H9 (cell line): ENCODE data around the gene RALGAPA2. TPM values are rescaled to one million over a fixed set of nuclear protein-coding genes. Genes with fewer than 3 reads are reported as not detected.

Source experiments
- DNase-seq: peaks from one replicate; pipeline ENCODE4 v3.0.0-alpha.2; 2017
- H2AFZ ChIP-seq: one replicate; pipeline ENCODE4 v1.6.1; 2013; ENCODE audit warnings: mild to moderate bottlenecking, low read length, control low read depth, moderate library complexity
- H2AK5ac ChIP-seq: 2 replicates; pipeline ENCODE4 v1.6.1; 2013; ENCODE audit warnings: low read length, control low read depth, mixed read lengths; ENCODE audit not compliant: insufficient read length
- H2BK120ac ChIP-seq: one replicate; pipeline ENCODE4 v1.6.1; 2013; ENCODE audit warnings: low read depth, mild to moderate bottlenecking, low read length, control low read depth, inconsistent platforms; ENCODE audit not compliant: poor library complexity, severe bottlenecking
- H2BK12ac ChIP-seq: 2 replicates; pipeline ENCODE4 v1.6.1; 2013; ENCODE audit warnings: low read length, control low read depth, mixed read lengths, low read depth; ENCODE audit not compliant: insufficient read length
- H2BK15ac ChIP-seq: 2 replicates; pipeline ENCODE4 v1.6.1; 2013; ENCODE audit warnings: low read depth, low read length, control low read depth
- H2BK20ac ChIP-seq: one replicate; pipeline ENCODE4 v1.6.1; 2013; ENCODE audit warnings: low read depth, mild to moderate bottlenecking, low read length, control low read depth, inconsistent platforms; ENCODE audit not compliant: poor library complexity, severe bottlenecking
- H2BK5ac ChIP-seq: 2 replicates; pipeline ENCODE4 v1.6.1; 2013; ENCODE audit warnings: low read length, control low read depth, mixed read lengths; ENCODE audit not compliant: insufficient read length
- H3K14ac ChIP-seq: 2 replicates; pipeline ENCODE4 v1.6.1; 2013; ENCODE audit warnings: low read length, control low read depth; ENCODE audit not compliant: insufficient read depth
- H3K18ac ChIP-seq: 2 replicates; pipeline ENCODE4 v1.6.1; 2013; ENCODE audit warnings: low read depth, mild to moderate bottlenecking, mixed read lengths, low read length, control low read depth; ENCODE audit not compliant: insufficient read length
- H3K23ac ChIP-seq: 2 replicates; pipeline ENCODE4 v1.6.1; 2013; ENCODE audit warnings: low read length, control low read depth, mixed read lengths, low read depth; ENCODE audit not compliant: insufficient read length
- H3K23me2 ChIP-seq: 2 replicates; pipeline ENCODE4 v1.6.1; 2013; ENCODE audit warnings: low read depth, mild to moderate bottlenecking, mixed read lengths, low read length, control low read depth; ENCODE audit not compliant: insufficient read length, poor library complexity, severe bottlenecking
- H3K27ac ChIP-seq: 2 replicates; pipeline ENCODE4 v1.5.1; 2013; ENCODE audit warnings: low read length, control low read depth, mixed read lengths, low read depth; ENCODE audit not compliant: insufficient read length
- H3K27me3 ChIP-seq: 2 replicates; pipeline ENCODE4 v1.6.1; 2013; ENCODE audit warnings: low read length, control low read depth, inconsistent platforms; ENCODE audit not compliant: insufficient read depth
- H3K4ac ChIP-seq: 2 replicates; pipeline ENCODE4 v1.6.1; 2013; ENCODE audit warnings: low read depth, mild to moderate bottlenecking, control low read depth, inconsistent platforms, low read length, moderate library complexity
- H3K4me1 ChIP-seq: 2 replicates; pipeline ENCODE4 v1.6.1; 2013; ENCODE audit warnings: low read length, control low read depth, inconsistent platforms; ENCODE audit not compliant: insufficient read depth
- H3K4me2 ChIP-seq: 2 replicates; pipeline ENCODE4 v1.6.1; 2013; ENCODE audit warnings: low read length, control low read depth, mixed read lengths; ENCODE audit not compliant: insufficient read length, insufficient read depth
- H3K56ac ChIP-seq: 2 replicates; pipeline ENCODE4 v1.6.1; 2013; ENCODE audit warnings: low read depth, mild to moderate bottlenecking, mixed read lengths, low read length, control low read depth; ENCODE audit not compliant: insufficient read length
- H3K79me1 ChIP-seq: 2 replicates; pipeline ENCODE4 v1.6.1; 2013; ENCODE audit warnings: low read depth, mild to moderate bottlenecking, moderate library complexity, low read length, control low read depth, inconsistent platforms; ENCODE audit not compliant: insufficient read depth, poor library complexity, severe bottlenecking
- H3K79me2 ChIP-seq: 2 replicates; pipeline ENCODE4 v1.6.1; 2013; ENCODE audit warnings: low read length, control low read depth, inconsistent platforms; ENCODE audit not compliant: insufficient read depth
- H3K9ac ChIP-seq: 2 replicates; pipeline ENCODE4 v1.6.1; 2013; ENCODE audit warnings: low read length, control low read depth, mixed read lengths; ENCODE audit not compliant: insufficient read length; ENCODE audit errors: extremely low read depth
- H3K9me3 ChIP-seq: one replicate; pipeline ENCODE4 v1.6.1; 2013; ENCODE audit warnings: low read depth, low read length, inconsistent platforms; ENCODE audit not compliant: control insufficient read depth
- H3T11ph ChIP-seq: one replicate; pipeline ENCODE4 v1.6.1; 2013; ENCODE audit warnings: mild to moderate bottlenecking, low read length, control low read depth, inconsistent platforms
- H4K20me1 ChIP-seq: one replicate; pipeline ENCODE4 v1.6.1; 2013; ENCODE audit not compliant: control insufficient read depth, insufficient read length, insufficient read depth
- H4K5ac ChIP-seq: 2 replicates; pipeline ENCODE4 v1.6.1; 2013; ENCODE audit warnings: low read depth, mild to moderate bottlenecking, mixed read lengths, low read length, control low read depth; ENCODE audit not compliant: insufficient read length
- H4K8ac ChIP-seq: replicated peaks from 2 replicates; pipeline ENCODE4 v1.6.1; 2013; ENCODE audit warnings: low read length, control low read depth, mixed read lengths, low read depth; ENCODE audit not compliant: insufficient read length
- H4K91ac ChIP-seq: 2 replicates; pipeline ENCODE4 v1.6.1; 2013; ENCODE audit warnings: low read depth, mild to moderate bottlenecking, moderate library complexity, mixed read lengths, low read length, control low read depth; ENCODE audit not compliant: insufficient read length
- H3K27ac Mint-ChIP-seq, 3 experiments: 2 replicates in 2 of 3; 3 replicates in 1 of 3; pipeline ENCODE4 v1.8.0; 2020 to 2021; ENCODE audit warnings: mixed read lengths in 3 of 3, mild to moderate bottlenecking in 1 of 3, moderate library complexity in 1 of 3
- H3K27me3 Mint-ChIP-seq: 2 replicates; pipeline ENCODE4 v1.8.0; 2021; ENCODE audit warnings: low read depth, mild to moderate bottlenecking, moderate library complexity, mixed read lengths
- H3K36me3 Mint-ChIP-seq, 3 experiments: 2 replicates in 2 of 3; 3 replicates in 1 of 3; pipeline ENCODE4 v1.8.0; 2020 to 2021; ENCODE audit warnings: low read depth in 3 of 3, mixed read lengths in 3 of 3; ENCODE audit not compliant: insufficient read depth in 1 of 3
- H3K4me1 Mint-ChIP-seq, 2 experiments: 2 replicates each; pipeline ENCODE4 v1.8.0; 2020; ENCODE audit warnings: mixed read lengths in 2 of 2
- H3K4me3 Mint-ChIP-seq, 2 experiments: 2 replicates in 1 of 2; 3 replicates in 1 of 2; pipeline ENCODE4 v1.8.0; 2020 to 2021; ENCODE audit warnings: mild to moderate bottlenecking in 2 of 2, mixed read lengths in 2 of 2, moderate library complexity in 1 of 2
- H3K9me3 Mint-ChIP-seq, 2 experiments: 2 replicates in 1 of 2; 3 replicates in 1 of 2; pipeline ENCODE4 v1.8.0; 2020; ENCODE audit warnings: mild to moderate bottlenecking in 2 of 2, mixed read lengths in 2 of 2, moderate library complexity in 1 of 2
- WGBS: extraction: QIAGEN DNeasy Blood & Tissue Kit; methylation state at CpG from one replicate; pipeline ENCODE4 v1.1.7; 2013; ENCODE audit warnings: missing lambda C conversion rate, low lambda C conversion rate, mixed read lengths; ENCODE audit not compliant: insufficient read length; ENCODE audit errors: extremely low coverage; 5-methylcytosine and 5-hydroxymethylcytosine counted together
- total RNA-seq: library from RNA; stranded (reverse); gene quantifications from 2 replicates; pipeline ENCODE4 v1.2.1, GENCODE V29; 2021
- TF ChIP-seq, protein P1 (sequence below): fragments of 200-600 bp; sonication (generic); conservative IDR thresholded peaks from 3 replicates; pipeline ENCODE4 v1.8.0; 2021; ENCODE audit warnings: antibody characterized with exemption, mild to moderate bottlenecking

The RALGAPA2 gene
- total RNA-seq, 1 experiment from 2014 or later = 16.6 TPM

DNA sequence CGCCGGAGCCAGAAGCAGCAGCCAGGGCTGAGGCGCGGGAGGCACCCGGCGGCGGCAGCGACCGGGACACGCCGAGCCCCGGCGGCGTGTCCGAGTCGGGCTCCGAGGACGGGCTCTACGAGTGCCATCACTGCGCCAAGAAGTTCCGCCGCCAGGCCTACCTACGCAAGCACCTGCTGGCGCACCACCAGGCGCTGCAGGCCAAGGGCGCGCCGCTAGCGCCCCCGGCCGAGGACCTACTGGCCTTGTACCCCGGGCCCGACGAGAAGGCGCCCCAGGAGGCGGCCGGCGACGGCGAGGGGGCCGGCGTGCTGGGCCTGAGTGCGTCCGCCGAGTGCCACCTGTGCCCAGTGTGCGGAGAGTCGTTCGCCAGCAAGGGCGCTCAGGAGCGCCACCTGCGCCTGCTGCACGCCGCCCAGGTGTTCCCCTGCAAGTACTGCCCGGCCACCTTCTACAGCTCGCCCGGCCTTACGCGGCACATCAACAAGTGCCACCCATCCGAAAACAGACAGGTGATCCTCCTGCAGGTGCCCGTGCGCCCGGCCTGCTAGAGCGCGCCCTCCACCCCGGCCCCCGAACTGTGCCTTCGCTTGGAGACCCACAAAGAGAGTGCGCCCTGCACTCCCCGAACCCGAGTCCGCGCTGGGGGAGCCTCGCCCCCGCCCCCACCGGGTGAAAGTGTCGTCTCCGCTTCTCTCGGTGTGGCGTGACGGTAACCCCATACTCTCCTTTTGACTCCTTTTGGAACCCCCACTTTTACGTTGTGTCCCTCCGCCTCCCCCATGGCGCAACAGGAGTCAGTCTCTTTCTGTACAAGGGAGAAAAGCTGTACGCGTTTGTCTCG is 343.0 kb downstream of the RALGAPA2 start:
- Mint-ChIP-seq H3K9me3 (peaks cover 0 to 2% of the 10 kb centered on the region in 2 experiments; a peak in 3 of 5 replicates), H3K27me3 (peaks cover 87% of the 10 kb centered on the region), H3K4me3 (peak overlapping the region; percentile 60 to 80), H3K36me3 (no peaks in the 10 kb centered on the region; a peak in 2 of 7 replicates), H3K27ac (peak overlapping the region in 1 of 3 experiments; percentile 67; a peak in 1 of 7 replicates), H3K4me1 (peaks cover 54 to 55% of the 10 kb centered on the region in 2 experiments)
- Histone ChIP-seq H2BK15ac (no peak overlapping the region), H3K79me2 (no peaks in the 10 kb centered on the region), H3K23ac (no peak overlapping the region), H3K79me1 (no peaks in the 10 kb centered on the region), H2BK20ac (no peak overlapping the region), H3K18ac (no peak overlapping the region), H3K14ac (no peak overlapping the region; the same call in 1 of the 2 replicates), H3K4me2 (peak overlapping the region; percentile 69), H3T11ph (no peak overlapping the region), H3K27me3 (peaks cover 33% of the 10 kb centered on the region), H2AK5ac (no peak overlapping the region), H3K4ac (no peak overlapping the region), H3K23me2 (peaks cover 27% of the 10 kb centered on the region), H3K56ac (no peak overlapping the region), H3K9me3 (no peaks in the 10 kb centered on the region), H2BK12ac (no peak overlapping the region), H3K4me1 (peaks cover 13% of the 10 kb centered on the region; the same call in 1 of the 2 replicates), H4K91ac (no peak overlapping the region), H4K20me1 (no peaks in the 10 kb centered on the region), H4K5ac (no peak overlapping the region), H2AFZ (no peak overlapping the region), H2BK5ac (no peak overlapping the region), H2BK120ac (no peak overlapping the region), H3K9ac (no peak overlapping the region), H3K27ac (no peak overlapping the region), H4K8ac (no peak overlapping the region)
- no CpG with 5 or more reads among the region's 86 CpGs for WGBS
- DNase-seq = peak; percentile 86
- TF ChIP-seq, protein P1, sequence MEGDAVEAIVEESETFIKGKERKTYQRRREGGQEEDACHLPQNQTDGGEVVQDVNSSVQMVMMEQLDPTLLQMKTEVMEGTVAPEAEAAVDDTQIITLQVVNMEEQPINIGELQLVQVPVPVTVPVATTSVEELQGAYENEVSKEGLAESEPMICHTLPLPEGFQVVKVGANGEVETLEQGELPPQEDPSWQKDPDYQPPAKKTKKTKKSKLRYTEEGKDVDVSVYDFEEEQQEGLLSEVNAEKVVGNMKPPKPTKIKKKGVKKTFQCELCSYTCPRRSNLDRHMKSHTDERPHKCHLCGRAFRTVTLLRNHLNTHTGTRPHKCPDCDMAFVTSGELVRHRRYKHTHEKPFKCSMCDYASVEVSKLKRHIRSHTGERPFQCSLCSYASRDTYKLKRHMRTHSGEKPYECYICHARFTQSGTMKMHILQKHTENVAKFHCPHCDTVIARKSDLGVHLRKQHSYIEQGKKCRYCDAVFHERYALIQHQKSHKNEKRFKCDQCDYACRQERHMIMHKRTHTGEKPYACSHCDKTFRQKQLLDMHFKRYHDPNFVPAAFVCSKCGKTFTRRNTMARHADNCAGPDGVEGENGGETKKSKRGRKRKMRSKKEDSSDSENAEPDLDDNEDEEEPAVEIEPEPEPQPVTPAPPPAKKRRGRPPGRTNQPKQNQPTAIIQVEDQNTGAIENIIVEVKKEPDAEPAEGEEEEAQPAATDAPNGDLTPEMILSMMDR = peak; percentile 48
